Lower leg skin (tissue), 3 donors: ENCODE measurements around the gene ADAMTS6.

Source experiments
- POLR2A ChIP-seq, 2 donors: fragments of 450-650 bp; IDR thresholded peaks; one replicate each; pipeline ENCODE4 v1.6.1; 2016 to 2017; ENCODE audit warnings: antibody characterized with exemption in 2 of 2, mild to moderate bottlenecking in 1 of 2, moderate library complexity in 1 of 2
- TF ChIP-seq, protein P1 (sequence below), 3 donors: fragments of 450-650 bp; IDR thresholded peaks; one replicate each; pipeline ENCODE4 v1.5.1; 2016; ENCODE audit warnings: antibody characterized with exemption in 3 of 3, mild to moderate bottlenecking in 3 of 3, moderate library complexity in 2 of 3

- TF ChIP-seq, protein P1, sequence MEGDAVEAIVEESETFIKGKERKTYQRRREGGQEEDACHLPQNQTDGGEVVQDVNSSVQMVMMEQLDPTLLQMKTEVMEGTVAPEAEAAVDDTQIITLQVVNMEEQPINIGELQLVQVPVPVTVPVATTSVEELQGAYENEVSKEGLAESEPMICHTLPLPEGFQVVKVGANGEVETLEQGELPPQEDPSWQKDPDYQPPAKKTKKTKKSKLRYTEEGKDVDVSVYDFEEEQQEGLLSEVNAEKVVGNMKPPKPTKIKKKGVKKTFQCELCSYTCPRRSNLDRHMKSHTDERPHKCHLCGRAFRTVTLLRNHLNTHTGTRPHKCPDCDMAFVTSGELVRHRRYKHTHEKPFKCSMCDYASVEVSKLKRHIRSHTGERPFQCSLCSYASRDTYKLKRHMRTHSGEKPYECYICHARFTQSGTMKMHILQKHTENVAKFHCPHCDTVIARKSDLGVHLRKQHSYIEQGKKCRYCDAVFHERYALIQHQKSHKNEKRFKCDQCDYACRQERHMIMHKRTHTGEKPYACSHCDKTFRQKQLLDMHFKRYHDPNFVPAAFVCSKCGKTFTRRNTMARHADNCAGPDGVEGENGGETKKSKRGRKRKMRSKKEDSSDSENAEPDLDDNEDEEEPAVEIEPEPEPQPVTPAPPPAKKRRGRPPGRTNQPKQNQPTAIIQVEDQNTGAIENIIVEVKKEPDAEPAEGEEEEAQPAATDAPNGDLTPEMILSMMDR (IDR thresholded peaks at IDR 0.05), result no peak
- TF ChIP-seq POLR2A (IDR thresholded peaks at IDR 0.05), result no peak
Observed at GRCh38 chr5:65194871-65195270, 286.8 kb downstream of the ADAMTS6 start.
